Activated T-helper 17 cell treated with anti-CD3 and anti-CD28 coated beads, Interleukin-2, amount 50 U/mL, for 72 hours (primary cell): ENCODE measurements around the gene SLC15A1. TPM values are rescaled to one million over a fixed set of nuclear protein-coding genes. Genes with fewer than 3 reads are reported as not detected.

Experiments used
- ATAC-seq: fragments of 150-1000 bp; cut with Tn5 transposase; replicated peaks from 2 replicates; pipeline ENCODE4 v1.10.0; 2021; ENCODE audit warnings: mild to moderate bottlenecking, moderate library complexity
- H3K27ac Mint-ChIP-seq: one replicate; pipeline ENCODE4 v1.8.0; 2022; ENCODE audit warnings: mixed read lengths
- H3K27me3 Mint-ChIP-seq: one replicate; pipeline ENCODE4 v1.8.0; 2022; ENCODE audit warnings: mixed read lengths
- H3K36me3 Mint-ChIP-seq: one replicate; pipeline ENCODE4 v1.8.0; 2022; ENCODE audit warnings: low read depth, mild to moderate bottlenecking, mixed read lengths
- H3K4me1 Mint-ChIP-seq: one replicate; pipeline ENCODE4 v1.8.0; 2022; ENCODE audit warnings: mixed read lengths
- H3K4me3 Mint-ChIP-seq: one replicate; pipeline ENCODE4 v1.8.0; 2022; ENCODE audit warnings: mild to moderate bottlenecking, mixed read lengths
- H3K9me3 Mint-ChIP-seq: one replicate; pipeline ENCODE4 v1.8.0; 2022; ENCODE audit warnings: mixed read lengths
- total RNA-seq, 2 donors: library from RNA; stranded (reverse); gene quantifications; one replicate each; pipeline ENCODE4 v1.2.3, GENCODE V29; 2022

SLC15A1 gene
- total RNA-seq, 2 donors from 2014 or later: not detected

- H3K27me3 Mint-ChIP-seq: peaks cover 33% of the 10 kb centered on the region
- H3K4me1 Mint-ChIP-seq: no peaks in the 10 kb centered on the region
- H3K27ac Mint-ChIP-seq: no peak overlapping the region
- ATAC-seq: no peak
- H3K36me3 Mint-ChIP-seq: no peaks in the 10 kb centered on the region
- no peak overlapping the region for H3K4me3 Mint-ChIP-seq
- H3K9me3 Mint-ChIP-seq: no peaks in the 10 kb centered on the region
Observed at GRCh38 chr13:98749501-98749900, 3.0 kb downstream of the SLC15A1 start.

- Mint-ChIP-seq H3K27ac (no peak overlapping the region), H3K27me3 (peaks cover 23% of the 10 kb centered on the region)
Observed at GRCh38 chr13:98746968-98747367, 5.5 kb downstream of the SLC15A1 start.

GRCh38 chr13:98743377-98743776 lies 9.1 kb downstream of the SLC15A1 start:
- Mint-ChIP-seq H3K36me3 (no peaks in the 10 kb centered on the region), H3K27ac (no peak overlapping the region), H3K4me1 (no peaks in the 10 kb centered on the region), H3K9me3 (peaks cover 6% of the 10 kb centered on the region), H3K27me3 (peaks cover 8% of the 10 kb centered on the region), H3K4me3 (no peak overlapping the region)
- ATAC-seq: no peak

More at GRCh38 chr13:98746968-98747367, 5.5 kb downstream of the SLC15A1 start:
- no peaks in the 10 kb centered on the region for H3K9me3 Mint-ChIP-seq
- H3K4me1 Mint-ChIP-seq: no peaks in the 10 kb centered on the region
- no peak overlapping the region for H3K4me3 Mint-ChIP-seq
- no peak for ATAC-seq
- H3K36me3 Mint-ChIP-seq: no peaks in the 10 kb centered on the region

GRCh38 chr13:98742961-98743360 lies 9.5 kb downstream of the SLC15A1 start:
- H3K36me3 Mint-ChIP-seq: no peaks in the 10 kb centered on the region
- no peak overlapping the region for H3K27ac Mint-ChIP-seq
- ATAC-seq: no peak
- H3K27me3 Mint-ChIP-seq: peaks cover 8% of the 10 kb centered on the region
- no peak overlapping the region for H3K4me3 Mint-ChIP-seq
- peaks cover 8% of the 10 kb centered on the region for H3K9me3 Mint-ChIP-seq
- no peaks in the 10 kb centered on the region for H3K4me1 Mint-ChIP-seq

- Mint-ChIP-seq H3K4me1 (no peaks in the 10 kb centered on the region), H3K36me3 (no peaks in the 10 kb centered on the region), H3K27ac (no peak overlapping the region), H3K9me3 (peaks cover 14% of the 10 kb centered on the region), H3K27me3 (peaks cover 8% of the 10 kb centered on the region), H3K4me3 (no peak overlapping the region)
- no peak for ATAC-seq
Observed at GRCh38 chr13:98741741-98742435, 10.6 kb downstream of the SLC15A1 start.

GRCh38 chr13:98740131-98740530 lies 12.3 kb downstream of the SLC15A1 start:
- peaks cover 14% of the 10 kb centered on the region for H3K9me3 Mint-ChIP-seq
- peaks cover 6% of the 10 kb centered on the region for H3K27me3 Mint-ChIP-seq
- H3K4me1 Mint-ChIP-seq: no peaks in the 10 kb centered on the region
- ATAC-seq: no peak
- no peak overlapping the region for H3K4me3 Mint-ChIP-seq
- H3K36me3 Mint-ChIP-seq: no peaks in the 10 kb centered on the region
- H3K27ac Mint-ChIP-seq: no peak overlapping the region

- no peaks in the 10 kb centered on the region for H3K36me3 Mint-ChIP-seq
- no peak overlapping the region for H3K27ac Mint-ChIP-seq
- peaks cover 6% of the 10 kb centered on the region for H3K27me3 Mint-ChIP-seq
- ATAC-seq: no peak
- H3K4me1 Mint-ChIP-seq: no peaks in the 10 kb centered on the region
- no peak overlapping the region for H3K4me3 Mint-ChIP-seq
- H3K9me3 Mint-ChIP-seq: peaks cover 14% of the 10 kb centered on the region
Observed at GRCh38 chr13:98738993-98739392, 13.5 kb downstream of the SLC15A1 start.

- no peak overlapping the region for H3K4me3 Mint-ChIP-seq
- no peaks in the 10 kb centered on the region for H3K36me3 Mint-ChIP-seq
- ATAC-seq: no peak
- peaks cover 14% of the 10 kb centered on the region for H3K9me3 Mint-ChIP-seq
- no peaks in the 10 kb centered on the region for H3K4me1 Mint-ChIP-seq
- peaks cover 3% of the 10 kb centered on the region for H3K27me3 Mint-ChIP-seq
- no peak overlapping the region for H3K27ac Mint-ChIP-seq
Observed at GRCh38 chr13:98738213-98738612, 14.3 kb downstream of the SLC15A1 start.

GRCh38 chr13:98731925-98732324 lies 20.5 kb downstream of the SLC15A1 start:
- no peak for ATAC-seq
- Mint-ChIP-seq H3K9me3 (no peaks in the 10 kb centered on the region), H3K4me3 (no peak overlapping the region), H3K36me3 (no peaks in the 10 kb centered on the region), H3K4me1 (no peaks in the 10 kb centered on the region), H3K27me3 (peaks cover 11% of the 10 kb centered on the region), H3K27ac (no peak overlapping the region)

GRCh38 chr13:98731038-98731437 lies 21.4 kb downstream of the SLC15A1 start:
- H3K9me3 Mint-ChIP-seq: no peaks in the 10 kb centered on the region
- peaks cover 11% of the 10 kb centered on the region for H3K27me3 Mint-ChIP-seq
- H3K27ac Mint-ChIP-seq: no peak overlapping the region
- H3K4me3 Mint-ChIP-seq: no peak overlapping the region
- ATAC-seq: no peak
- H3K4me1 Mint-ChIP-seq: no peaks in the 10 kb centered on the region
- H3K36me3 Mint-ChIP-seq: no peaks in the 10 kb centered on the region

- no peak for ATAC-seq
- no peaks in the 10 kb centered on the region for H3K4me1 Mint-ChIP-seq
- H3K9me3 Mint-ChIP-seq: no peaks in the 10 kb centered on the region
- no peaks in the 10 kb centered on the region for H3K36me3 Mint-ChIP-seq
- H3K27ac Mint-ChIP-seq: no peak overlapping the region
- H3K4me3 Mint-ChIP-seq: no peak overlapping the region
- peaks cover 11% of the 10 kb centered on the region for H3K27me3 Mint-ChIP-seq
Observed at GRCh38 chr13:98730441-98730840, 22.0 kb downstream of the SLC15A1 start.

GRCh38 chr13:98729658-98730057 lies 22.8 kb downstream of the SLC15A1 start:
- H3K9me3 Mint-ChIP-seq: no peaks in the 10 kb centered on the region
- H3K4me3 Mint-ChIP-seq: no peak overlapping the region
- no peak overlapping the region for H3K27ac Mint-ChIP-seq
- no peaks in the 10 kb centered on the region for H3K4me1 Mint-ChIP-seq
- no peak for ATAC-seq
- H3K36me3 Mint-ChIP-seq: no peaks in the 10 kb centered on the region
- peaks cover 16% of the 10 kb centered on the region for H3K27me3 Mint-ChIP-seq

GRCh38 chr13:98722958-98723357 lies 29.5 kb downstream of the SLC15A1 start:
- H3K9me3 Mint-ChIP-seq: no peaks in the 10 kb centered on the region
- no peak for ATAC-seq
- H3K27me3 Mint-ChIP-seq: peaks cover 10% of the 10 kb centered on the region
- no peak overlapping the region for H3K4me3 Mint-ChIP-seq
- H3K27ac Mint-ChIP-seq: no peak overlapping the region
- no peaks in the 10 kb centered on the region for H3K4me1 Mint-ChIP-seq
- H3K36me3 Mint-ChIP-seq: no peaks in the 10 kb centered on the region

GRCh38 chr13:98721825-98722510 lies 30.5 kb downstream of the SLC15A1 start:
- peaks cover 13% of the 10 kb centered on the region for H3K27me3 Mint-ChIP-seq

GRCh38 chr13:98719527-98720250 lies 32.8 kb downstream of the SLC15A1 start:
- Mint-ChIP-seq H3K4me3 (no peak overlapping the region), H3K36me3 (no peaks in the 10 kb centered on the region), H3K27ac (no peak overlapping the region), H3K27me3 (peaks cover 8% of the 10 kb centered on the region), H3K9me3 (no peaks in the 10 kb centered on the region), H3K4me1 (no peaks in the 10 kb centered on the region)
- no peak for ATAC-seq

More at GRCh38 chr13:98721825-98722510, 30.5 kb downstream of the SLC15A1 start:
- Mint-ChIP-seq H3K4me1 (no peaks in the 10 kb centered on the region), H3K36me3 (no peaks in the 10 kb centered on the region), H3K9me3 (no peaks in the 10 kb centered on the region), H3K27ac (no peak overlapping the region), H3K4me3 (no peak overlapping the region)
- no peak for ATAC-seq
